Activated T-helper 17 cell treated with anti-CD3 and anti-CD28 coated beads, Interleukin-2, amount 50 U/mL, for 72 hours (primary cell): ENCODE results near the gene HEG1. TPM values are rescaled to one million over a fixed set of nuclear protein-coding genes. Genes with fewer than 3 reads are reported as not detected.

ENCODE experiments used
- ATAC-seq: fragments of 150-1000 bp; cut with Tn5 transposase; replicated peaks from 2 replicates; pipeline ENCODE4 v1.10.0; 2021; ENCODE audit warnings: mild to moderate bottlenecking, moderate library complexity
- H3K27ac Mint-ChIP-seq: one replicate; pipeline ENCODE4 v1.8.0; 2022; ENCODE audit warnings: mixed read lengths
- H3K27me3 Mint-ChIP-seq: one replicate; pipeline ENCODE4 v1.8.0; 2022; ENCODE audit warnings: mixed read lengths
- H3K36me3 Mint-ChIP-seq: one replicate; pipeline ENCODE4 v1.8.0; 2022; ENCODE audit warnings: low read depth, mild to moderate bottlenecking, mixed read lengths
- H3K4me1 Mint-ChIP-seq: one replicate; pipeline ENCODE4 v1.8.0; 2022; ENCODE audit warnings: mixed read lengths
- H3K4me3 Mint-ChIP-seq: one replicate; pipeline ENCODE4 v1.8.0; 2022; ENCODE audit warnings: mild to moderate bottlenecking, mixed read lengths
- H3K9me3 Mint-ChIP-seq: one replicate; pipeline ENCODE4 v1.8.0; 2022; ENCODE audit warnings: mixed read lengths
- total RNA-seq, 2 donors: library from RNA; stranded (reverse); gene quantifications; one replicate each; pipeline ENCODE4 v1.2.3, GENCODE V29; 2022

HEG1 gene
- total RNA-seq, 2 donors from 2014 or later = 4.6 to 5.5 TPM

DNA sequence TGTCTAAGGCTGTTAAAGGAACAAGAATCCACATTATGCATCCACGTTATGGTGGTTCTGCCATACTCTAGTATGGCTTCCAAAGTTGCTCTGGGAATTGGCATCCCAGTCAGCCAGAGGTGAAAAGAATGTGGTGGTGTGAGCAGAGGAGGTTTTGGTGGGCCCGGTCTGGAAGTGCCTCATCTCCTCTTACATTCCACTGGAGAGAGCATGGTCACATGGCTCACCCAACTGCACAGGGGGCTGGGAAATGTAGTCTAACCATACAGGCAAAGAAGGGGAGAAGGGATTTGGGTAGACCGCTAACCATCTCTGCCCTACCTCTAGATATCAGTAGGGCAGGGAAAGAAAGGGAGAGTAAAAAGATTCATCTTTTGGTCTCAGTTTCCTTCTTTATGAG lies 3.2 kb upstream of the HEG1 start:
- H3K27me3 Mint-ChIP-seq = peaks cover 28% of the 10 kb centered on the region
- no peak overlapping the region for H3K27ac Mint-ChIP-seq
- H3K4me3 Mint-ChIP-seq = no peak overlapping the region
- no peak for ATAC-seq
- peaks cover 8% of the 10 kb centered on the region for H3K4me1 Mint-ChIP-seq
- no peaks in the 10 kb centered on the region for H3K9me3 Mint-ChIP-seq
- H3K36me3 Mint-ChIP-seq = no peaks in the 10 kb centered on the region

DNA sequence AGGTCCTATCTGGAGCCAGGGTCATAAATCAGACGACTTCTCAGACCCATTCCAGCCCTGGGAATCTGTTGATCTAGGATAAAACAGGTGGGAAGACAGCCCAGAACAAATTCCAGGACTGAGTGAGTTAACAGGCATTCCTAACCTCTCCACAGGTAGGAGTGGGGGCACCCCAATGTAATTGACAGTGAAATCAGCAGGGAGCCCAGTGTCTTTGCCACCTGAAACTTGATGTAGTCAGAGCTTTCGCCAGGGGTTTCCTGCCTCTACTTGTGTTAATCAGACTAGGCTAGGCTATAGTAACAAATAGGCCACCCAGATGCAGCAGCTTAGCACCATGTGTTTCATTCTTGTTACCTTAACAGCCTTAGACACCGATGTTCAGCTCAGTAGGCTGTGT lies 2.7 kb upstream of the HEG1 start:
- Mint-ChIP-seq H3K36me3 (no peaks in the 10 kb centered on the region), H3K4me3 (no peak overlapping the region), H3K27ac (no peak overlapping the region), H3K4me1 (peaks cover 12% of the 10 kb centered on the region), H3K27me3 (peaks cover 25% of the 10 kb centered on the region), H3K9me3 (no peaks in the 10 kb centered on the region)
- ATAC-seq = no peak

DNA sequence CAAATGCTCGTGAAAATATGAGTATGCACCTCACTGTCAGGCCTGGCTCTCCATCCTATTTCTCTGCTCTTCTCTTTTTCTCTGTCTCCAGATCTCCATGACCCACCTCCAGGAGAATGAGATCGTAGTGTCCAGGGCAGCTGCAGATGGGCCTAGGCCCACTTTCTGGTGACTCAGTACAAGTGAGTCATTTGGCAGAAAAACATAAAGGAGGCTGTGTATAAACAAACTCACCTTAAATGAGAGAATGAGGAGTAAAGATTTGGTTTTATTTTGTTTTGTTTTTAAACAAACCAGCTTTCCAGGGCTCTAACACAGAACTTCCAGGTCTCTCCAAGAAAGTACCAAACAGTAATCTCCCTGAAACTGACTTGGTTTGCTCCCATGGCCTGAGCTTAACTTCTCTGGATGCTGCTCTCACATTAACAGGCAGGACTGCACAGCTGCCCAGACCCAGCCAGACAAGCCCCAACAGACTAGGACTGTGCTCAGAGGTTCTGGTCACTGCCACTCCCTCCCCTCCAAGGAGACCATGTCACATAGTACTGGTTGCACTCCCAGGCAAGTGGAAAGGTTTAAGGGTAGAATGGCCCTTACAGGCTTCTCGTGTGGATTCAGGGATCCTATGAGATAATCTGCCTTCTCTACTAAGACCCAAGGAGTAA lies 1.5 kb upstream of the HEG1 start:
- Mint-ChIP-seq H3K9me3 (no peaks in the 10 kb centered on the region), H3K4me3 (peak overlapping the region; percentile 44), H3K27ac (no peak overlapping the region), H3K27me3 (peaks cover 23% of the 10 kb centered on the region), H3K36me3 (no peaks in the 10 kb centered on the region), H3K4me1 (peaks cover 22% of the 10 kb centered on the region)
- ATAC-seq = no peak

DNA sequence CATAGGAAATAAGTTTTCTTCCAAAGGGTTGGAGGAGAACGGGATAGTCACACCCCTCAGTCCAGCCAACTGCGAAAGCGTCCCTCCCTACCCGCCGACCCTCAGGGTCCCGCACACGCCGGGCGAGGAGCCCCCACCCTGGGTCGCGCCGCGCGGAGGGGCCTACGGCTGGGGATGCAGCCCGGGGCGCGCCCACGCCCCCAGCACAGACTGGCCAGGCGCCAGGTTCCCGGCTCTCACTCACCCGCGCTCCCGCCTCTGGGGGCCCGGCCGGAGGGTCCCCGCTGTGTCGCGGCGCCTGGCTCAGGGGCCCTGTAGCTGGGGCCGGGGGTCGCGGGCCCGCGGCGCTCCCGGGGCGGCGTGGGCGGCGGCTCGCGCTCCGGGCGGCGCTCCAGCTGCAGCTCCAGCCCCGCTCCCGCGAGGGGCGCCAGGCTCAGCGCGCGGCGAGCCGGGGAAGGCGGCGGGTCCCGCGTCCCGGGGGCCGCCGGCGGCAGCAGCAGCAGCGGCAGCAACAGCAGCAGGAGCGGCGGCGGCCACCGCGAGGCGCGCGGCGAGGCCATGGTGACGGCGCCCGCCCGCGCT lies 375 bp downstream of the HEG1 start:
- peak overlapping the region; percentile 72 for H3K27ac Mint-ChIP-seq
- peak; percentile 11 for ATAC-seq

DNA sequence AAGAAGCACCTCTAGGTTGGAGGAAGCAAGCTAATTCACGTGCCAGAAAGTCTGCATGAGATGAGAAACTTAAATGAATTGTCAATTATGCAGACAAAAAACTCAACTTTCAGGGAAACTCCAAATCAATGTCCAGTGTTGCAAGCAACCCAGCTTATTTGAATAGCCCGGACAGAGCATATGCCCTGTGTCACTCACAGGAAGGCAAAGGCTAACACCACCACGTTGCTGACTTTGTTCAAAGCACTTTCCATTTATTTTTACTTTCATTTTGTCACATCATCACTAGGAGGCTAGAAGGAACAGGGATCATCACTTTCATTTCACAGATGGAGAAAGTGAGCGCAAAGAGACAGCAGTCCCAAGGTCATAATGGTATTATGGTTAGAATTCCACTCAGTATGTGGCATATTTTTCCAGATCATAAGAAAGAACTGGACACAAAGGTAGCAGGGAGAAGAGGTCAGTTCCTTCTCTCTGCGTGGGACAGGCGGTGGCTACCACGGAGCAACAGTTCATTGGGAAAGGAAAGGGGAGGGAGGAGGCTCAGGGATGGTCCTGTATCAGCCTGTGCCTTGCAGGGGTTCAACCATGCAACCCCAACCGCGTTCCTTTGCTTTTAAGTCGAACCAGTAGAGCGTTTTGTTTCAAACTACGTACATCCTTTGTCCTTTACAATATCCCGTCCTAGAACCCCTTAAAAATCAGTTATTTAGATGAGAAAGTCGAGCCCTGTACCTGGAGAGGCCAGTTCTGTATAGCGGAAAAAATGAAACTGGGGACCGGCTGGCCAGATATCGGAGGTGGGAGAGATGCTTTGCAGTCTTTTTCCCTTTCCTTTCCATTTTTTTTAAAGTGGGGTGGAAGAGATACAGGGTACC lies 1.1 kb downstream of the HEG1 start:
- Mint-ChIP-seq H3K4me1 (peaks cover 37% of the 10 kb centered on the region), H3K27me3 (peaks cover 4% of the 10 kb centered on the region), H3K36me3 (peaks cover 6% of the 10 kb centered on the region), H3K4me3 (peak overlapping the region; percentile 85), H3K27ac (peak overlapping the region; percentile 72), H3K9me3 (no peaks in the 10 kb centered on the region)
- ATAC-seq = peak; percentile 18

More for the DNA sequence above, 375 bp downstream of the HEG1 start:
- peaks cover 8% of the 10 kb centered on the region for H3K27me3 Mint-ChIP-seq
- H3K36me3 Mint-ChIP-seq = peaks cover 5% of the 10 kb centered on the region
- H3K9me3 Mint-ChIP-seq = no peaks in the 10 kb centered on the region
- H3K4me1 Mint-ChIP-seq = peaks cover 35% of the 10 kb centered on the region
- peak overlapping the region; percentile 85 for H3K4me3 Mint-ChIP-seq

DNA sequence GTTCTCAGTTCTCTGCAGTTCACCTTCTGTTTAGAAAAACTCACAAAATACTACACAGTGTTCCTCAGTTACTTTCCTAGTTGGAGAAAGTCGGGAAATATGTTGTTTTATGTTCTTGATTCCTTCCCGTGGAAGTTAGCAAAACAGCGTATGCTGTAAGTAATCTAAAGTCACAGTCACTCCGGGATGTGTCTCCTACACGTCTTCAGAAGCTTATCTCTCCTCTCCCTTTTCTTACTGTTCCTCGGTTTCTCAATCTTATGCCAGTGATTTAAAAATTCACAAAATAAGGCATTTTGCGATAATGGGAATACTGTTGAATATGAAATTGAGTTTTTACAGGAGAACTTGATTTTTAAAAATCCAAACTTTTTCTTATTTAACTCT lies 1.7 kb downstream of the HEG1 start:
- Mint-ChIP-seq H3K36me3 (peaks cover 6% of the 10 kb centered on the region), H3K4me1 (peaks cover 37% of the 10 kb centered on the region), H3K27ac (peak overlapping the region; percentile 72), H3K27me3 (peaks cover 4% of the 10 kb centered on the region), H3K9me3 (no peaks in the 10 kb centered on the region), H3K4me3 (peak overlapping the region; percentile 85)
- no peak for ATAC-seq

DNA sequence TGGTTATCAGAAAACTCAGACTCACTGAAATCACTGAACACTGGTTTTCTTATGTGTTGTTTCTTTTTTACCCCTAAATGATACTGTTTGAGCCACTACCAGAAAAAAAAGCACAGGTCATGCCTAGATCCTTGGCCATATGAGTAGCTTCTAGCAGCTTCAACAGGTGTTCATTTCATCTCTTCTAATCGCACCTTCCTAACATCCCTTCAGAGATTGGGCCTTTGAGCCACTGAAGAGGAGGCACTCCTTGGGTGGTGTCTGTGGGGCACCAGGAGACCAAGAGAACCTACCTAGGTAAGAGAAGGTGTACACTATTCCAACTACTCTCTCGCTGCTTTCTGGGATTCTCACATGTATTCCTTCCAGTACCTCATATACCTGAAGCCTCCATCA lies 2.5 kb downstream of the HEG1 start:
- Mint-ChIP-seq H3K27ac (no peak overlapping the region), H3K4me3 (peak overlapping the region; percentile 85), H3K9me3 (no peaks in the 10 kb centered on the region), H3K36me3 (peaks cover 6% of the 10 kb centered on the region), H3K27me3 (peaks cover 4% of the 10 kb centered on the region), H3K4me1 (peaks cover 37% of the 10 kb centered on the region)
- ATAC-seq = no peak

DNA sequence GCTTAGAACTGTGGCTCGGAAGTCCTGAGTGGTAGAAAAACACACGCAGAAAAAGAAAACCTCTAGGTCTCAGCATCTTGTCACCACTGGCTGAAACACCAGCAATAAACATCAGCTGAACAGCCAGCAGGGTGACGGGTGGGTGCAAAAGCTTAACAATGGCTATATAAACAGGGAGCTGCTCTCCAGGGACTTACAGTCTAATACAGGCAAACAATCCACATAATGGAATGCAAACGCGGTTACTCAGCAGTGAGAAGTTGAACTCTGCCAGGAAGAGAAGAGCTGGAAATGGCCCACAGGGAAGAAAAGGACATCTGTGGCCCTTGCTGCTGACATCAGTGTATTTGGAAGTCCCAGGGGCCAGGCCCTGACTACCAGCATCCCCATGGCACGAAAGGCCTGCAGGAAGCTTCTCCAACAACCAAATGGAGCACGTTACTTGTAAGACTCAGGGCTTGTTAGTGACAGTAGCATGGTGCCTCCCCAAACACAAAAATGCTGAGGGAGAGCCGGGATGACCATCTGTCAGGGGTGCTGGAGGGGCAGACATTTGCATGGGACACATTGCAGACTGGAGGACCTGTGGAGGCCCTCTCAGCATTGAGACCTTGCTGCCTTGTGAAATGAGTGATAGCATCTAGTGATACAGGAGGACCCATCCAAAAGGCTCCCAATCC lies 3.0 kb downstream of the HEG1 start:
- H3K4me1 Mint-ChIP-seq = peaks cover 38% of the 10 kb centered on the region
- H3K4me3 Mint-ChIP-seq = peak overlapping the region; percentile 85
- peaks cover under 1% of the 10 kb centered on the region for H3K27me3 Mint-ChIP-seq
- peak overlapping the region; percentile 33 for H3K27ac Mint-ChIP-seq
- no peak for ATAC-seq
- peaks cover 6% of the 10 kb centered on the region for H3K36me3 Mint-ChIP-seq
- H3K9me3 Mint-ChIP-seq = no peaks in the 10 kb centered on the region

DNA sequence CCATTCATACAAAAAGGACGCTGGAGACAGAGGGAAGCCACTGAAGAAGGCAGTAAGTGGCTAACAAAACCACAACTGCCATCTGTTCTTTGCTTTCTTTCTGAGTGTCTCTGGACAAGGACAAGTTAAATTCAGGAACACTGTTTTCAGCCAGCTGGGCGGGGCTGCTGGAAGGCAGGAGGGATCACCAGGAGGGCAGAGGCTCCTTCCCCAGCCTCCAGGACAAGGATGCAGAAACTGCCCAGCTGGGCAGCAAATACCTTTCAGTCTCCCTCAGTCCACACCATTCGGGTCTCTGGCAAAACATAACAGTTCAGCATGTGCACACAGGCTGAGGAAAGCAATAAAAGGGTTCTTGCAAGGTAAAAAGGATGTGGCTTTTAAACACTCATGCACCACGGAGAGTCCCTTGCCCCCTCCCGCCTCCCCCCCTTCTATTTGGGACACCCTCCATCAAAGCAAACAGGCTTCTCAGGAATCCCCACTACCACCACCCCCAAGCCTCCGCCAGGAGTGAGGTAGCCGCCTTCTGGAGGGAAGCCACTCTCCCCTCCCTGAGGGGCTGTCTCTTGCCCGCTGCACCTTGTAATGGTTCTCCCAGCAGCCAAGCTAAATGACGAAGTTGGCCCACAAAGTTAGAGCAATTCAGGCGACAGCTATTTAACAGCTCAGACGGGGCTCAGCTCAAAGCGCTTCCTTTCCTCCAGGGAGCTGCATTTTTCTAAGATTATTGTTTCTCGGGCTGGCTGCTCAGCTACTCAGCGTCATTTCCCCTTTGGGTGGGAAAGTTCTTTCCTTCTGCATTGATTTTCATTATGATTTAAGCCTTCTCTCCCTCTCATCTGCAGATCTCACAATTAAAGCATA lies 3.8 kb downstream of the HEG1 start:
- Mint-ChIP-seq H3K27me3 (no peaks in the 10 kb centered on the region), H3K9me3 (no peaks in the 10 kb centered on the region), H3K4me1 (peaks cover 41% of the 10 kb centered on the region), H3K4me3 (peak overlapping the region; percentile 85), H3K36me3 (peaks cover 6% of the 10 kb centered on the region), H3K27ac (peak overlapping the region; percentile 33)
- ATAC-seq = peak; percentile 69

DNA sequence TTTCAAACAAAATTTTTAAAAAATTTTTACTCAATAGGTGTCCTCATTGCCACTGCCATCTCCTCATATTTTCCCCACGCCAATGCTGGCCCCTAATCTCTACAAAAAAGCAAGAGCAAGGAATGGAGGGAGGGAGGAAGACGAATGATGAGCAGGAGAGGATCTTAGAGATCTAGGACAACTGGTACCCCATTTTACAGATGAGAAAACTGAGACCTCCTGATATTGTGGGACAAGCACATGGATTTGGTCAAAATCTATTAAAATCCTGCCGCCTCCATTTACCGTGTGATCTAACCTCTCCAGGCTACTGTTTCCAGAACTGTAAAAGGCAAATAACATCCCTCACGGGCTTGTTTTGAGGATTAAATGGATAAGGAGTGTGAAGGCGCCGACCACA lies 4.6 kb downstream of the HEG1 start:
- no peak for ATAC-seq
- Mint-ChIP-seq H3K9me3 (no peaks in the 10 kb centered on the region), H3K4me1 (peaks cover 41% of the 10 kb centered on the region), H3K36me3 (peaks cover 6% of the 10 kb centered on the region), H3K27ac (peak overlapping the region; percentile 33), H3K27me3 (no peaks in the 10 kb centered on the region), H3K4me3 (peak overlapping the region; percentile 85)

DNA sequence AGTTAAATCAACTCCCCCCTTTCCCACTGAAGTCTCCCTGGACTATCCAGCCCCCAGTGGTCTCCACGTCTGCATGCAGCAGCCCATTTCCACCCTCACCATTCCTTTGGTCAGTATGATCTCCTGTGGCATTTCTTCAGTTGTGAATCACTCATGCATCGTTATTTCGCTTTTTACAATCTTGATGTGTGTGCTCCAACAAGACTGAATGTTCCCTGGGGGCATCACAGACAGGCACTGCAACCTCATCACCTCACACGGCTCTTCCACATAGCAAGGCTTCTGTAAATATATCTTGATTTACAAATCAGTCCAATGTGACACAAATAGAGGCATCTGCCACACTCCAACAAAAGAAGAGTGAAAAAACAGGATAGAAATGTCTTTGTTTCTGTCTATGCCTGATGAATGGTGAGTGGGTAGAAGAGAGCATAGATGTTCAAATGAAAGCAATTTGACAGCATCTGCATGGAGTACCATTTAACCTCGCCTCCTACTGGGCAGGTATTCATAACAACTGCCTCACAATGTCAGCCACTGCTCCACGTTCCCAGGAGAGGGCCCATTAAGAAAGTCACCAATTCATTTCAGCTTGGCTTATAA lies 5.2 kb downstream of the HEG1 start:
- no peak for ATAC-seq
- peaks cover 6% of the 10 kb centered on the region for H3K36me3 Mint-ChIP-seq
- H3K27me3 Mint-ChIP-seq = no peaks in the 10 kb centered on the region
- H3K4me1 Mint-ChIP-seq = peaks cover 41% of the 10 kb centered on the region
- no peak overlapping the region for H3K27ac Mint-ChIP-seq
- no peaks in the 10 kb centered on the region for H3K9me3 Mint-ChIP-seq
- H3K4me3 Mint-ChIP-seq = peak overlapping the region; percentile 85

DNA sequence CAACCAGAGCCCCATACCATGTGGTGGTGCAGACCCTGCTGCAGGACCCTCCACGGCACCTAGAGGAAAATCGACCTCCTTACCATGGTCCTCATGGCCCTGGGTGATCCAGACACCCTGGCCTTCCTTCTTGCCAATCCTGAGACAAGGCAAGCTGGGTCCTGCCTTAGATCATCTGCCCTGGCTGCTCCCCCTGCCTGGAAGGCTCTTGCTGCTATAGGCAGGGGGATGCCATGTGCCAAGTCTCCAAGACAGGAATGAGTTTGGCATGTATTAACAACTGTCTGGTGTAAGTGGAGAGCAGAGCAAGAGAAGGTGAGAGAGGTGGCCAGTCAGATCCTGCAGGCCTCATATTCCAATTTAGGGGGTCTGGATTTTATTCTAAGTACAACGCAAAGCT lies 7.5 kb downstream of the HEG1 start:
- peaks cover 7% of the 10 kb centered on the region for H3K36me3 Mint-ChIP-seq
- peaks cover 26% of the 10 kb centered on the region for H3K4me1 Mint-ChIP-seq
- H3K9me3 Mint-ChIP-seq = no peaks in the 10 kb centered on the region
- no peak for ATAC-seq
- no peak overlapping the region for H3K4me3 Mint-ChIP-seq
- no peak overlapping the region for H3K27ac Mint-ChIP-seq
- H3K27me3 Mint-ChIP-seq = no peaks in the 10 kb centered on the region

DNA sequence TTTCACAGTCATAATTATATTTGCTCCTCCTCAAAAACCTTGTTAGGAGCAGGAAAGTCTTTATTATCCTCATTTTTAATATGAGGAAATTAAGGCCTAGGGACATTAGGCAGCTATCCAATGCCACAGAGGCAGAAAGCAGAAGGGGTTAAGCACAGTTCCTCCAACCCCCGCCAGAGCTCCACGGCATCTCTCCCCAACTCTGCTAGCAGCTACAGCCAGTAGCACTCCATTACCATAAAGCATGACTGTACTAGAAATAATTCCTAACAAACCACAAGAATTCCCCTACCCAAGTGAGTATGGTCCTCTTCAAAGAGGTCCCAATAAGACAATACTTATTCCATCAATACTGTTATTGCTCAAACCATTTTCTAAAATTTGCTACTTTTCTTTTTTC lies 9.8 kb downstream of the HEG1 start:
- H3K27me3 Mint-ChIP-seq = no peaks in the 10 kb centered on the region
- H3K36me3 Mint-ChIP-seq = peaks cover 12% of the 10 kb centered on the region
- ATAC-seq = no peak
- no peak overlapping the region for H3K27ac Mint-ChIP-seq
- no peaks in the 10 kb centered on the region for H3K9me3 Mint-ChIP-seq
- peaks cover 9% of the 10 kb centered on the region for H3K4me1 Mint-ChIP-seq
- H3K4me3 Mint-ChIP-seq = no peak overlapping the region
